ENCODE measurements around the gene ZNF292. TPM values are rescaled to one million over a fixed set of nuclear protein-coding genes. Genes with fewer than 3 reads are reported as not detected.

ZNF292 gene
- total RNA-seq, 2 donors from 2014 or later, result 32.7 to 47.5 TPM

DNA sequence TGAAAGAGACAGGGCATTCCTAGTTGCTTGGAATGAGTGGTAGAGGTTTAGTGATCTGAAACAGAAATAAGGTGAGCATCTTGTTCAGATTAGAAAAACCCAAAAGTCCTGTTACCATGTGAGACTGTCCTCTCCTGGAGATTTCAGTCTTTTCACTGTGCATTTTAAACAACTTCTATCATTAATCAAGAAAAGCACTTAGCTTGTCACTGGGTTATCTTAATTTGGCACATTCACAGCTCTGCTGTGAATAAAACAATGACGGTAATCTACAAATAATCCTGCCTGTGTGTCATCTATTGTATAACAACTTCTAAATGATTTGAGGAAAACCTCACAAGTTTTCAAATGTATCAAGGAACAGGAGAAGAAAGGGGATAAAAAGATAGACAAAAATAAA, 157.5 kb downstream of the ZNF292 start:
- intact Hi-C loops (cut with DNase I, micrococcal nuclease), result no loop called here
- DNase-seq, result no peak
- ATAC-seq, result no peak

Other genes with a start within 250 kb of the ZNF292 start
- not detected for gene HTR1E, start 218.0 kb upstream of the ZNF292 start, total RNA-seq
- not detected for gene CGA, start 60.5 kb upstream of the ZNF292 start, total RNA-seq
- 10 to 100 TPM in 1 of 2 donors, 1 to 10 TPM in 1; 6.6 to 10.3 TPM for gene SMIM8, start 167.0 kb downstream of the ZNF292 start, total RNA-seq
- gene GJB7, start 173.7 kb downstream of the ZNF292 start, total RNA-seq, result not detected
- gene C6orf163, start 189.2 kb downstream of the ZNF292 start, total RNA-seq, result 1 to 10 TPM; 2.7 to 3.7 TPM